ENCODE data around the gene MYO16. TPM values are rescaled to one million over a fixed set of nuclear protein-coding genes. Genes with fewer than 3 reads are reported as not detected.

The MYO16 gene
- total RNA-seq, 1 experiment from 2014 or later: 0.15 TPM

DNA sequence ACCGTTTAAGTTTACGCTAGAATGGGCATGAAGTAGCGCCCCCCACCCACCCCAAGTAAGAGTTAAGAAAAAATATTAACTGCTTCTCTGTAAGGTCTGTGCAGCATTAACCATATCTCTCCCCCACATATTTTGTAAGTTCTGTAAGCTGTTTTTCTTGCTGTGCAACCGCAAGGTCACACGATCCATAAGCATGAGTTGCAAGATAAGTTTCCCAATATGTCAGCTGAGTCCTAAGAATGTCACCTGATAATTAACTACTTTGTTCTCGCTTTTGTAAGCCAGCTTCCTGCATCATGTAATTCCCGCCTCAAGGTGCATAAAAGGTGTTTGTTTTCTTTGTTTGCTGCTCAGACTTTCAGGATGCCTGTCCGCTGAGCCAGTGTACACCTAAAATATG lies 187.0 kb downstream of the MYO16 start:
- Histone ChIP-seq H3K4me2 (ENCODE audit: low read depth, low read length, poor library complexity, severe bottlenecking) (no peak overlapping the region), H3K4me3 (ENCODE audit: low read length) (no peak overlapping the region), H2AFZ (ENCODE audit: low read length) (no peak overlapping the region), H3K27ac (ENCODE audit: low read length) (no peak overlapping the region), H3K36me3 (ENCODE audit: insufficient read depth, low read length) (no peaks in the 10 kb centered on the region), H3K4me1 (ENCODE audit: low read length) (no peaks in the 10 kb centered on the region), H4K20me1 (ENCODE audit: insufficient read depth, low read depth, low read length) (no peaks in the 10 kb centered on the region), H3K27me3 (ENCODE audit: low read length) (no peaks in the 10 kb centered on the region), H3K9me3 (ENCODE audit: low read length) (peaks cover 10% of the 10 kb centered on the region), H3K9me2 (replicated peaks; ENCODE audit: insufficient read depth, low read length) (no peaks in the 10 kb centered on the region), H3K79me2 (ENCODE audit: low read length) (no peaks in the 10 kb centered on the region), H3K9ac (ENCODE audit: low read length) (no peak overlapping the region)
- DNase-seq: no peak

DNA sequence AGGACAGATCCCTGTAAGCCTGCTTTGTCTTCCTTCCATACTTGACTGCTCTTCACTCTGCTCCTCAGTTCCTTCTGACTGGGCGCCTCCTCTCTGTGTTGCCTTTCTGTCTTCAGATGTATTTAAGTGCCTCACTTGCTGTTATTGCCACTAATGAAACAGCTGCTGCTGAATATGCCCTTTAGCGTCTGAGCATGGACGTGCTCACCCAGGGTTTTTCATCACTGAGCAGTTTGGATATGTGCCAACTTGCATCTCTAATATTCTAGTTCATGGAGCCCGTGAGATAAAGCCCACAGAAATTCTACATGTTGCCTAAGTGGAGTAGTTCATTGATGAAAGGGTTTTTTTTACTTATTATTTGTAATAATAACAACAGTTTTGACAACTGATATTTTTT lies 198.2 kb downstream of the MYO16 start:
- Histone ChIP-seq H4K20me1 (ENCODE audit: insufficient read depth, low read depth, low read length) (no peaks in the 10 kb centered on the region), H3K4me1 (ENCODE audit: low read length) (no peaks in the 10 kb centered on the region)

DNA sequence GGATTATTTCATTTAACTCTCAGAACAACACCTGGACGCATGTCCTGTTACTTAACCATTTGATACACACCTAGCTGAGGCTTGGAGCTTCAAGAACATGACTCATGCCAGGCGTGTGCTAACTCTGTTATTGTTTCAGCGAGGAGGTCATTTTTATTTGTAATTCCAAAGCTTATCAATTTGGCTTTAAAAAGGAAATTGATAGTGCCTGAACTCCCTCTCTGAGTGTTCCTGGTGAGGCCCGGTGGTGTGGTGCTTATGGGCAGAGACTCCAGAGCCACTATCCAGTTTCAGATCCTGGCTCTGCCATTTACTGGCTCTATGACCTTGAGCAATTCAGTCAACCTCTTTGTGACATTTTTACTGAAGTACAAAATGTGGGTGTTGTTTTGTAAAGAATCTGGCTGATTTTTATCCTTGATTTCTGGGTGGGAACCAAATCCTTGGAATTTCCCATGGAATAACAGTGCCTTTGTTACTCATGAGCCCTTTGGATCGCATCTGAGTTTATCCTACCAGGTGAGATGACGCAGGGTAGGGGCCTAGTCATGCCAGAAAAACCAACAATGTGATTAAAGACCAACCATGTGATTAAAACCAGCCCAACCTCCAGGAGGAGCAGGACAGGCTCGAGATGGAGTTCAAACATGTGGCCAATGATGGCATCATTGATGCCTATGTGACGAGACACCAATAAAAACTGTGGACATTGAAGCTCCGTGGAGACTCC lies 198.8 kb downstream of the MYO16 start:
- Histone ChIP-seq H3K27me3 (ENCODE audit: low read length) (no peaks in the 10 kb centered on the region), H3K9me3 (ENCODE audit: low read length) (no peaks in the 10 kb centered on the region; the same call in 1 of the 2 replicates), H3K9ac (ENCODE audit: low read length) (no peak overlapping the region), H2AFZ (ENCODE audit: low read length) (no peak overlapping the region), H3K4me2 (ENCODE audit: low read depth, low read length, poor library complexity, severe bottlenecking) (no peak overlapping the region), H3K27ac (ENCODE audit: low read length) (no peak overlapping the region), H3K4me3 (ENCODE audit: low read length) (no peak overlapping the region), H3K9me2 (replicated peaks; ENCODE audit: insufficient read depth, low read length) (0 out of 2 replicates have a peak, but pooled peaks cover 3% of the 10 kb centered on the region), H3K36me3 (ENCODE audit: insufficient read depth, low read length) (no peaks in the 10 kb centered on the region), H4K20me1 (ENCODE audit: insufficient read depth, low read depth, low read length) (no peaks in the 10 kb centered on the region), H3K4me1 (ENCODE audit: low read length) (no peaks in the 10 kb centered on the region), H3K79me2 (ENCODE audit: low read length) (no peaks in the 10 kb centered on the region)
- DNase-seq: no peak

More for the DNA sequence above, 198.2 kb downstream of the MYO16 start:
- H3K79me2 ChIP-seq (ENCODE audit: low read length): no peaks in the 10 kb centered on the region
- H3K9me2 ChIP-seq (replicated peaks; ENCODE audit: insufficient read depth, low read length): 0 out of 2 replicates have a peak, but pooled peaks cover 3% of the 10 kb centered on the region
- H3K9ac ChIP-seq (ENCODE audit: low read length): no peak overlapping the region
- DNase-seq: no peak
- no peaks in the 10 kb centered on the region for H3K36me3 ChIP-seq (ENCODE audit: insufficient read depth, low read length)
- H3K27me3 ChIP-seq (ENCODE audit: low read length): no peaks in the 10 kb centered on the region
- H3K4me3 ChIP-seq (ENCODE audit: low read length): no peak overlapping the region
- no peak overlapping the region for H3K27ac ChIP-seq (ENCODE audit: low read length)
- H3K9me3 ChIP-seq (ENCODE audit: low read length): no peaks in the 10 kb centered on the region; the same call in 1 of the 2 replicates
- no peak overlapping the region for H2AFZ ChIP-seq (ENCODE audit: low read length)
- H3K4me2 ChIP-seq (ENCODE audit: low read depth, low read length, poor library complexity, severe bottlenecking): no peak overlapping the region

DNA sequence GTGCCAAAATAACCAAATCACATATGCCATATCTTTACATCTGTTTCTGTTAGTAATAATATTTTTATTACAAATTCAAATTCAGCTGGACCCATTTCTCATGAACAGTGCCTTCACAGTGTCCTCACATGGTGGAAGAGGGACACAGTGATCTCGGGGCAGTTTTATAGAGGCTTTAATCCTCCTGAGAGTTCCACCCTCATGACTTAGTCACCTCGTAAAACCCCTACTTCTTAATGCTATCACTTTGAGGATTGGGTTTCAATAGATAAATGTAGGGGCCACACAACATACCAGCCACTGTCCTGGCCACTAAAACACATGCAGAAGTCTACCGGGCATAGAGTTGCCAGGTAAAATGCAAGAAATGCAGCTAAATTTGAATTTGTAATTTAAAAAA lies 201.5 kb downstream of the MYO16 start:
- H3K36me3 ChIP-seq (ENCODE audit: insufficient read depth, low read length): no peaks in the 10 kb centered on the region
- H4K20me1 ChIP-seq (ENCODE audit: insufficient read depth, low read depth, low read length): no peaks in the 10 kb centered on the region
- H3K4me1 ChIP-seq (ENCODE audit: low read length): no peaks in the 10 kb centered on the region
- H2AFZ ChIP-seq (ENCODE audit: low read length): no peak overlapping the region
- no peaks in the 10 kb centered on the region for H3K79me2 ChIP-seq (ENCODE audit: low read length)
- H3K4me2 ChIP-seq (ENCODE audit: low read depth, low read length, poor library complexity, severe bottlenecking): no peak overlapping the region
- H3K9ac ChIP-seq (ENCODE audit: low read length): no peak overlapping the region
- no peaks in the 10 kb centered on the region for H3K27me3 ChIP-seq (ENCODE audit: low read length)
- no peaks in the 10 kb centered on the region for H3K9me3 ChIP-seq (ENCODE audit: low read length)
- no peak overlapping the region for H3K4me3 ChIP-seq (ENCODE audit: low read length)
- no peak for DNase-seq
- no peak overlapping the region for H3K27ac ChIP-seq (ENCODE audit: low read length)
- H3K9me2 ChIP-seq (replicated peaks; ENCODE audit: insufficient read depth, low read length): no peaks in the 10 kb centered on the region

DNA sequence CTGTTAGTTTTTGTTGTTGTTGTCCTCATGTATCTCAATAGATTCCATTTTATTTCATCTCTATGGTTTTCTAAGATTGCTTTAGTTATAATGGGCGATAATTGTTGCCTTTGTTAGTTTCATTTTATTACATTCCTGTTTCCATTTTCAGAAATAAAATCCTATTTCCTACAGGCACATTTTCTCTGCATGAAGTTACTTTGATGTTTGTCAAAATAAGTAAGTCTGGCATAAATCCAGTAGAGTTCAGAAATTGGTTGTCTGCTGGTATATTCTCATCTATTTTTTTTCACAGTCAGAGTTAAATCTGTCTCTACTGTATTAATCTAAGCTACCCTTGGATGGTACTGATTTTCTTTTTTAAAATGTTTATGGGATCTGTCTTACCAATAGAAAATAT lies 204.1 kb downstream of the MYO16 start:
- no peak overlapping the region for H3K9ac ChIP-seq (ENCODE audit: low read length)
- no peak overlapping the region for H2AFZ ChIP-seq (ENCODE audit: low read length)
- no peak for DNase-seq
- no peaks in the 10 kb centered on the region for H4K20me1 ChIP-seq (ENCODE audit: insufficient read depth, low read depth, low read length)
- no peaks in the 10 kb centered on the region for H3K27me3 ChIP-seq (ENCODE audit: low read length)
- H3K27ac ChIP-seq (ENCODE audit: low read length): no peak overlapping the region
- no peak overlapping the region for H3K4me3 ChIP-seq (ENCODE audit: low read length)
- H3K36me3 ChIP-seq (ENCODE audit: insufficient read depth, low read length): no peaks in the 10 kb centered on the region
- H3K9me2 ChIP-seq (replicated peaks; ENCODE audit: insufficient read depth, low read length): no peaks in the 10 kb centered on the region
- H3K4me1 ChIP-seq (ENCODE audit: low read length): no peaks in the 10 kb centered on the region
- H3K79me2 ChIP-seq (ENCODE audit: low read length): no peaks in the 10 kb centered on the region
- no peak overlapping the region for H3K4me2 ChIP-seq (ENCODE audit: low read depth, low read length, poor library complexity, severe bottlenecking)
- no peaks in the 10 kb centered on the region for H3K9me3 ChIP-seq (ENCODE audit: low read length)

DNA sequence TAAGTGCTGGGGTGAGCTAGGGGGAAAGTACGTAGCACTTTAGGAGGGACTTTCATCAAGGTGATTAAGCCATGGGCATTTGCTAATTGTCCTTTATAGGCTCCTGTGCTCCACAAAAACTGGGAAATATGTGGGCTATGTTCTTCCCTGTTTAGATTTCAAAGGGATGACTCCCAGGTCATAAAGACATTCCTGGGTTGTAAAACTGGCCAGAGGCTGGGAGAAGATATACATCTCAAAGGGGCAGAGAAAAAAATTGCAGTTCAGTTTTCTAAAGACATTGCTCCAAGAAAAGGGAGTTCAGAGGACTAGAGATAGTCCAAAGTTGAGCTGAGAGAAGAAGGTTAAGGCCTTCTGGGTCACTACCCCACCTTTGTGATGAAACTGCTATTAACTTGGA lies 204.8 kb downstream of the MYO16 start:
- Histone ChIP-seq H3K9me3 (ENCODE audit: low read length) (no peaks in the 10 kb centered on the region), H3K4me1 (ENCODE audit: low read length) (no peaks in the 10 kb centered on the region), H3K27ac (ENCODE audit: low read length) (no peak overlapping the region), H3K79me2 (ENCODE audit: low read length) (no peaks in the 10 kb centered on the region), H4K20me1 (ENCODE audit: insufficient read depth, low read depth, low read length) (no peaks in the 10 kb centered on the region), H3K4me2 (ENCODE audit: low read depth, low read length, poor library complexity, severe bottlenecking) (no peak overlapping the region), H3K9ac (ENCODE audit: low read length) (no peak overlapping the region), H3K4me3 (ENCODE audit: low read length) (no peak overlapping the region), H3K27me3 (ENCODE audit: low read length) (no peaks in the 10 kb centered on the region), H3K9me2 (replicated peaks; ENCODE audit: insufficient read depth, low read length) (no peaks in the 10 kb centered on the region), H2AFZ (ENCODE audit: low read length) (no peak overlapping the region), H3K36me3 (ENCODE audit: insufficient read depth, low read length) (no peaks in the 10 kb centered on the region)
- no peak for DNase-seq

DNA sequence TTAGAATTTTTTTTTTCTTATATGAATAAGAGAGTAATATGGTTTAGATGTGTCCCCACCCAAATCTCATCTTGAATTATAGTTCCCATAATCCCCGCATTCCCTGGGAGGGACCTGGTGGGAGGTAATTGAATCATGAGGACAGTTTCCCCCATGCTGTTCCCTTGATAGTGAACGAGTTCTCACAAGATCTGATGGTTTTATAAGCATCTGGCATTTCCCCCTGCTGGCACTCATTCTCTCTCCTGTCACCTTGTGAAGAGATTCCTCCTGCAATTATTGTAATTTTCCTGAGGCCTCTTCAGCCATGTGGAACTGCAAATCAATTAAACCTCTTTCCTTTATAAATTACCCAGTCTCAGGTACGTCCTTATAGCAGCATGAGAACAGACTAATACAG lies 205.7 kb downstream of the MYO16 start:
- Histone ChIP-seq H3K4me3 (ENCODE audit: low read length) (no peak overlapping the region), H3K9me2 (replicated peaks; ENCODE audit: insufficient read depth, low read length) (no peaks in the 10 kb centered on the region), H3K4me2 (ENCODE audit: low read depth, low read length, poor library complexity, severe bottlenecking) (no peak overlapping the region), H3K9me3 (ENCODE audit: low read length) (no peaks in the 10 kb centered on the region), H3K9ac (ENCODE audit: low read length) (no peak overlapping the region), H3K36me3 (ENCODE audit: insufficient read depth, low read length) (no peaks in the 10 kb centered on the region), H3K4me1 (ENCODE audit: low read length) (no peaks in the 10 kb centered on the region), H4K20me1 (ENCODE audit: insufficient read depth, low read depth, low read length) (no peaks in the 10 kb centered on the region), H3K79me2 (ENCODE audit: low read length) (no peaks in the 10 kb centered on the region), H3K27ac (ENCODE audit: low read length) (no peak overlapping the region), H2AFZ (ENCODE audit: low read length) (no peak overlapping the region), H3K27me3 (ENCODE audit: low read length) (no peaks in the 10 kb centered on the region)
- no peak for DNase-seq

DNA sequence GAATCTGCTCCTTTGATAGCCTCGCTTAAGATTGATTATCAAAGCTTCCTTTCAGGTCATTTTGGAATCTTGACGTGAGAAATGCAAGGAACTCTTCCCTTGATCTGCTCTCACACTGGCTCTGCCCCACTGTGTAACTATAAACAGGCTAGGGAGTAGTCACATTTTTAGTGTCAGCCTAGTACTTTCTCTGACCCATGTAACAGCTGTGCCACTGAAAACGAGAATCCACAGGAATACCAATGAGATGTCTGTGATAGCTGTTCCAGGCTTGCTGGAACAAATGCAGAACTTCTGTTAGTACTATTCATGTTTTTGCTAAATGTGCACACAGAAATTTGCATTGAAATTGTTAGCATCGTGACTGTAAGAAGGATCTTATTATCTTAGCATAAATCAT lies 221.3 kb downstream of the MYO16 start:
- H3K9me2 ChIP-seq (replicated peaks; ENCODE audit: insufficient read depth, low read length): no peaks in the 10 kb centered on the region
- no peaks in the 10 kb centered on the region for H3K27me3 ChIP-seq (ENCODE audit: low read length)
- no peak overlapping the region for H3K4me2 ChIP-seq (ENCODE audit: low read depth, low read length, poor library complexity, severe bottlenecking)
- no peak overlapping the region for H3K27ac ChIP-seq (ENCODE audit: low read length)
- H4K20me1 ChIP-seq (ENCODE audit: insufficient read depth, low read depth, low read length): no peaks in the 10 kb centered on the region
- no peak overlapping the region for H3K4me3 ChIP-seq (ENCODE audit: low read length)
- no peak overlapping the region for H2AFZ ChIP-seq (ENCODE audit: low read length)
- DNase-seq: no peak
- H3K36me3 ChIP-seq (ENCODE audit: insufficient read depth, low read length): no peaks in the 10 kb centered on the region
- H3K9me3 ChIP-seq (ENCODE audit: low read length): no peaks in the 10 kb centered on the region
- H3K9ac ChIP-seq (ENCODE audit: low read length): no peak overlapping the region
- H3K79me2 ChIP-seq (ENCODE audit: low read length): no peaks in the 10 kb centered on the region
- no peaks in the 10 kb centered on the region for H3K4me1 ChIP-seq (ENCODE audit: low read length)

Measured in Karpas-422 (cell line).